Liver (tissue), 9 donors: Measurements from ENCODE around the gene BFSP1. TPM values are rescaled to one million over a fixed set of nuclear protein-coding genes. Genes with fewer than 3 reads are reported as not detected.

Experiments used
- DNase-seq: peaks from one replicate; pipeline ENCODE4 v3.0.0-alpha.2; 2017; ENCODE audit warnings: low spot score
- H3K27ac ChIP-seq, 2 donors: one replicate each; pipeline ENCODE4 v1.7.0; 2013; ENCODE audit warnings: inconsistent platforms in 2 of 2, low read length in 2 of 2, control low read depth in 1 of 2, low read depth in 1 of 2, mild to moderate bottlenecking in 1 of 2
- H3K27me3 ChIP-seq, 4 donors: one replicate each; pipeline versions ENCODE4 v1.6.1 to v1.7.0; 2013; ENCODE audit warnings: low read length in 3 of 4, inconsistent platforms in 1 of 4, mild to moderate bottlenecking in 1 of 4, moderate library complexity in 1 of 4; ENCODE audit not compliant: control insufficient read depth in 4 of 4, insufficient read depth in 4 of 4
- H3K36me3 ChIP-seq, 4 donors: one replicate each; pipeline versions ENCODE4 v1.6.1 to v1.7.0; 2013; ENCODE audit warnings: low read length in 3 of 4, mild to moderate bottlenecking in 3 of 4, low read depth in 1 of 4, moderate library complexity in 1 of 4; ENCODE audit not compliant: control insufficient read depth in 4 of 4, insufficient read depth in 3 of 4
- H3K4me1 ChIP-seq, 4 donors: one replicate each; pipeline versions ENCODE4 v1.6.1 to v1.7.0; 2013; ENCODE audit warnings: low read length in 3 of 4, mild to moderate bottlenecking in 3 of 4, moderate library complexity in 1 of 4; ENCODE audit not compliant: control insufficient read depth in 4 of 4, insufficient read depth in 4 of 4
- H3K4me3 ChIP-seq, 3 donors: one replicate each; pipeline versions ENCODE4 v1.6.1 to v1.7.0; 2013; ENCODE audit warnings: low read length in 3 of 3, control low read depth in 1 of 3, low read depth in 1 of 3, mild to moderate bottlenecking in 1 of 3
- H3K9ac ChIP-seq, 2 donors: one replicate each; pipeline ENCODE4 v1.7.0; 2013; ENCODE audit warnings: low read length in 2 of 2, mild to moderate bottlenecking in 2 of 2, moderate library complexity in 2 of 2, control low read depth in 1 of 2, low read depth in 1 of 2
- H3K9me3 ChIP-seq, 4 donors: one replicate each; pipeline versions ENCODE4 v1.6.1 to v1.7.0; 2013; ENCODE audit warnings: low read length in 3 of 4; ENCODE audit not compliant: control insufficient read depth in 4 of 4
- EGR1 ChIP-seq, 2 donors: IDR thresholded peaks; 2 replicates each; pipeline ENCODE4 v1.6.1; 2016 to 2018; ENCODE audit warnings: antibody characterized with exemption in 2 of 2, low read depth in 2 of 2
- FOXA1 ChIP-seq: IDR thresholded peaks from 2 replicates; pipeline ENCODE4 v1.6.1; 2016; ENCODE audit warnings: antibody characterized with exemption
- FOXA2 ChIP-seq: IDR thresholded peaks from 2 replicates; pipeline ENCODE4 v1.6.1; 2016; ENCODE audit warnings: antibody characterized with exemption
- GABPA ChIP-seq, 2 donors: IDR thresholded peaks in 1 of 2; conservative IDR thresholded peaks in 1 of 2; 2 replicates each; pipeline ENCODE4 v1.6.1; 2016; ENCODE audit warnings: antibody characterized with exemption in 2 of 2, mild to moderate bottlenecking in 1 of 2, moderate library complexity in 1 of 2
- HNF4A ChIP-seq, 2 donors: conservative IDR thresholded peaks; 2 replicates each; pipeline ENCODE4 v1.6.1; 2016; ENCODE audit warnings: antibody characterized with exemption in 2 of 2, mild to moderate bottlenecking in 2 of 2
- HNF4G ChIP-seq: IDR thresholded peaks from 2 replicates; pipeline ENCODE4 v1.6.1; 2016; ENCODE audit warnings: antibody characterized with exemption
- JUND ChIP-seq, 2 donors: IDR thresholded peaks; 2 replicates each; pipeline ENCODE4 v1.6.1; 2016; ENCODE audit warnings: antibody characterized with exemption in 2 of 2
- MAX ChIP-seq: IDR thresholded peaks from 2 replicates; pipeline ENCODE4 v1.6.1; 2016; ENCODE audit warnings: antibody characterized with exemption
- NR2F2 ChIP-seq: IDR thresholded peaks from 2 replicates; pipeline ENCODE4 v1.6.1; 2016; ENCODE audit warnings: antibody characterized with exemption
- RAD21 ChIP-seq, 2 donors: IDR thresholded peaks; 2 replicates each; pipeline ENCODE4 v1.6.1; 2016; ENCODE audit warnings: antibody characterized with exemption in 2 of 2, mild to moderate bottlenecking in 2 of 2
- REST ChIP-seq: IDR thresholded peaks from 2 replicates; pipeline ENCODE4 v1.6.1; 2016; ENCODE audit warnings: antibody characterized with exemption, mild to moderate bottlenecking
- RXRA ChIP-seq, 2 donors: IDR thresholded peaks; 2 replicates each; pipeline ENCODE4 v1.6.1; 2017 to 2018; ENCODE audit warnings: antibody characterized with exemption in 2 of 2, mild to moderate bottlenecking in 1 of 2
- SP1 ChIP-seq: IDR thresholded peaks from 2 replicates; pipeline ENCODE4 v1.6.1; 2018; ENCODE audit warnings: antibody characterized with exemption, mild to moderate bottlenecking
- YY1 ChIP-seq: IDR thresholded peaks from 2 replicates; pipeline ENCODE4 v1.6.1; 2016; ENCODE audit warnings: antibody characterized with exemption, mild to moderate bottlenecking
- ZBTB33 ChIP-seq: IDR thresholded peaks from 2 replicates; pipeline ENCODE4 v1.6.1; 2016; ENCODE audit warnings: antibody characterized with exemption
- WGBS: extraction: QIAGEN DNeasy Blood & Tissue Kit; methylation state at CpG from one replicate; pipeline ENCODE4 v1.1.7; 2013; 5-methylcytosine and 5-hydroxymethylcytosine counted together
- polyA plus RNA-seq, 2 donors: library from polyadenylated mRNA; stranded (reverse) in 1 of 2; unstranded in 1 of 2; fragments of 200-250 nt in 1 of 2; fragments of >200 nt in 1 of 2; fragmentation: Nextera tagmentation in 1 of 2; extraction: Ambion mirVana in 1 of 2; gene quantifications; one replicate each; pipeline versions ENCODE4 v1.2.1 to v1.2.3, GENCODE V29; 2013 to 2015
- total RNA-seq, 2 donors: library from RNA; depleted of rRNA; stranded (reverse); fragments of >200 nt; gene quantifications; one replicate each; pipeline ENCODE4 v1.2.3, GENCODE V29; 2014
- TF ChIP-seq, protein P1 (sequence below): IDR thresholded peaks from 2 replicates; pipeline ENCODE4 v1.6.1; 2016; ENCODE audit warnings: antibody characterized with exemption
- TF ChIP-seq, protein P2 (sequence below): fragments of 150-350 bp; IDR thresholded peaks from 2 replicates; pipeline ENCODE4 v1.5.1; 2017; ENCODE audit warnings: improper control_type of control experiment, low read depth, low read length; ENCODE audit not compliant: missing input control
- donor health status: healthy.
- donor health status: healthy.
- donor health status: healthy.
- donor health status: healthy.
- donor health status: healthy.

The BFSP1 gene
- total and polyA plus RNA-seq, 4 donors = 0.14 to 0.28 (median 0.21) TPM

- TF ChIP-seq ZBTB33 (no peak), HNF4G (no peak), MAX (no peak), HNF4A (conservative IDR thresholded peaks at IDR 0.05) (no peak), RXRA (IDR thresholded peaks at IDR 0.05) (no peak)
Observed at GRCh38 chr20:17579369-17580039, 48.3 kb upstream of the BFSP1 start (continued).

- no peaks in the 10 kb centered on the region for H3K36me3 ChIP-seq
- no peak overlapping the region for H3K4me3 ChIP-seq
- no peak overlapping the region for H3K9ac ChIP-seq
- H3K27me3 ChIP-seq = no peaks in the 10 kb centered on the region
- no peaks in the 10 kb centered on the region for H3K9me3 ChIP-seq
- WGBS = 87% methylated on average over 8 of the region's 8 CpGs
- H3K27ac ChIP-seq = no peak overlapping the region
- DNase-seq = no peak
- H3K4me1 ChIP-seq = peaks cover 10 to 17% (median 16%) of the 10 kb centered on the region in 4 donors
- TF ChIP-seq FOXA2 = no peak
- no peak for TF ChIP-seq FOXA1
- no peak for TF ChIP-seq HNF4A (conservative IDR thresholded peaks at IDR 0.05)
- TF ChIP-seq GABPA (IDR thresholded peaks at IDR 0.05 in 1 of 2, conservative IDR thresholded peaks at IDR 0.05 in 1 of 2) = no peak
- TF ChIP-seq MAX = no peak
- TF ChIP-seq, protein P1, sequence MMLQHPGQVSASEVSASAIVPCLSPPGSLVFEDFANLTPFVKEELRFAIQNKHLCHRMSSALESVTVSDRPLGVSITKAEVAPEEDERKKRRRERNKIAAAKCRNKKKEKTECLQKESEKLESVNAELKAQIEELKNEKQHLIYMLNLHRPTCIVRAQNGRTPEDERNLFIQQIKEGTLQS = no peak
- TF ChIP-seq RXRA (IDR thresholded peaks at IDR 0.05) = no peak
- TF ChIP-seq EGR1 (IDR thresholded peaks at IDR 0.05; ENCODE audit: low read depth in 2 of 2) = no peak
- no peak for TF ChIP-seq YY1
- TF ChIP-seq REST = no peak
- TF ChIP-seq ZBTB33 = no peak
- TF ChIP-seq SP1 = no peak
- no peak for TF ChIP-seq JUND (IDR thresholded peaks at IDR 0.05)
- TF ChIP-seq RAD21 (IDR thresholded peaks at IDR 0.05) = no peak
- no peak for TF ChIP-seq HNF4G
- no peak for TF ChIP-seq NR2F2
- TF ChIP-seq, protein P2, sequence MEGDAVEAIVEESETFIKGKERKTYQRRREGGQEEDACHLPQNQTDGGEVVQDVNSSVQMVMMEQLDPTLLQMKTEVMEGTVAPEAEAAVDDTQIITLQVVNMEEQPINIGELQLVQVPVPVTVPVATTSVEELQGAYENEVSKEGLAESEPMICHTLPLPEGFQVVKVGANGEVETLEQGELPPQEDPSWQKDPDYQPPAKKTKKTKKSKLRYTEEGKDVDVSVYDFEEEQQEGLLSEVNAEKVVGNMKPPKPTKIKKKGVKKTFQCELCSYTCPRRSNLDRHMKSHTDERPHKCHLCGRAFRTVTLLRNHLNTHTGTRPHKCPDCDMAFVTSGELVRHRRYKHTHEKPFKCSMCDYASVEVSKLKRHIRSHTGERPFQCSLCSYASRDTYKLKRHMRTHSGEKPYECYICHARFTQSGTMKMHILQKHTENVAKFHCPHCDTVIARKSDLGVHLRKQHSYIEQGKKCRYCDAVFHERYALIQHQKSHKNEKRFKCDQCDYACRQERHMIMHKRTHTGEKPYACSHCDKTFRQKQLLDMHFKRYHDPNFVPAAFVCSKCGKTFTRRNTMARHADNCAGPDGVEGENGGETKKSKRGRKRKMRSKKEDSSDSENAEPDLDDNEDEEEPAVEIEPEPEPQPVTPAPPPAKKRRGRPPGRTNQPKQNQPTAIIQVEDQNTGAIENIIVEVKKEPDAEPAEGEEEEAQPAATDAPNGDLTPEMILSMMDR = no peak
Observed at GRCh38 chr20:17576215-17576614, 45.0 kb upstream of the BFSP1 start.
